ENCODE data around the gene ZCCHC8. TPM values are rescaled to one million over a fixed set of nuclear protein-coding genes. Genes with fewer than 3 reads are reported as not detected.
"Not testable (repeated sequence)": the region's sequence is repeated elsewhere in the genome, so short reads cannot be mapped to it uniquely, and the experiment has no call there.

The ZCCHC8 gene
- total and polyA plus RNA-seq, 2 of the 8 experiments (the other 6 are each of a cell fraction or from before 2014, with no cell fraction given), result 13.8 to 28.9 TPM

- H3K4ac ChIP-seq (replicated peaks; ENCODE audit: insufficient read length, low read depth, low read length); H2AFZ ChIP-seq (ENCODE audit: low read length); H3K27ac ChIP-seq (ENCODE audit: low read depth, low read length); H2BK12ac ChIP-seq (ENCODE audit: low read depth, low read length); H2BK120ac ChIP-seq (replicated peaks; ENCODE audit: low read depth, low read length); H3K9me3 ChIP-seq (ENCODE audit: insufficient read depth in 2 of 2, low read depth in 1 of 2, low read length in 1 of 2); H3K79me1 ChIP-seq (ENCODE audit: low read depth, low read length); H3K18ac ChIP-seq (ENCODE audit: extremely low read depth, low read length); H3K27me3 ChIP-seq (replicated peaks in 1 of 4; ENCODE audit: control insufficient read depth in 3 of 4, extremely low read depth in 1 of 4, insufficient read depth in 3 of 4, low read length in 3 of 4); H3K4me3 ChIP-seq (ENCODE audit: extremely low read depth in 1 of 4, insufficient read depth in 2 of 4, low read depth in 3 of 4, low read length in 4 of 4); H3K9ac ChIP-seq (replicated peaks in 1 of 4; ENCODE audit: extremely low read depth in 1 of 4, low read depth in 3 of 4, low read length in 3 of 4); H3K14ac ChIP-seq (ENCODE audit: insufficient read length); H2BK20ac ChIP-seq (ENCODE audit: low read length); H3K79me2 ChIP-seq (ENCODE audit: control insufficient read depth in 1 of 2, insufficient read depth in 2 of 2, low read length in 2 of 2); H3K4me1 ChIP-seq (replicated peaks in 1 of 4; ENCODE audit: control insufficient read depth in 3 of 4, insufficient read depth in 4 of 4, low read length in 3 of 4); H4K20me1 ChIP-seq (replicated peaks in 1 of 2; ENCODE audit: control insufficient read depth in 1 of 2, insufficient read depth in 2 of 2, low read length in 2 of 2); H3K23ac ChIP-seq (ENCODE audit: insufficient read length); H3K23me2 ChIP-seq (ENCODE audit: low read depth, low read length); H2AK5ac ChIP-seq (ENCODE audit: low read depth, low read length); H2BK5ac ChIP-seq (ENCODE audit: low read depth, low read length); DNase-seq (ENCODE audit: low read depth in 1 of 2, low spot score in 2 of 2); H4K5ac ChIP-seq (ENCODE audit: insufficient read length, low read depth, low read length); H3K4me2 ChIP-seq (ENCODE audit: insufficient read depth in 1 of 2, low read depth in 2 of 2, low read length in 2 of 2); H3K36me3 ChIP-seq (ENCODE audit: control insufficient read depth in 2 of 4, insufficient read depth in 4 of 4, low read length in 3 of 4); H3K56ac ChIP-seq (replicated peaks; ENCODE audit: insufficient read length, low read depth, low read length); H2BK15ac ChIP-seq (ENCODE audit: low read length); H4K8ac ChIP-seq (ENCODE audit: extremely low read depth, insufficient read depth, low read length); H4K91ac ChIP-seq (replicated peaks; ENCODE audit: insufficient read length, low read length); FAIRE-seq; POLR2A ChIA-PET (ENCODE audit: partially characterized antibody): not testable (repeated sequence)
- CTCF ChIA-PET (ENCODE audit: partially characterized antibody), result interaction anchor here (1.0 to 1.2 kb wide), 2 partner anchors 35 to 63 kb away, joined by 3 read pairs; no protein-coding TSS in a partner anchor
- WGBS, 2 experiments (ENCODE audit: extremely low coverage in 1 of 2, insufficient coverage in 1 of 2, insufficient read length in 1 of 2, insufficient replicate concordance in 2 of 2, low coverage in 1 of 2, low lambda C conversion rate in 2 of 2, missing lambda C conversion rate in 1 of 2), result 97% methylated on average over 17 of the region's 17 CpGs; no CpG with 5 or more reads in 1 of the 2 experiments
These were observed 36.3 kb downstream of the ZCCHC8 start for GRCh38 chr12:122464317-122465042.

Data from H1 (cell line).